ENCODE data around the gene CACNA1A. TPM values are rescaled to one million over a fixed set of nuclear protein-coding genes. Genes with fewer than 3 reads are reported as not detected.
"Not testable (repeated sequence)": the region's sequence is repeated elsewhere in the genome, so short reads cannot be mapped to it uniquely, and the experiment has no call there.

The CACNA1A gene
- total RNA-seq, 1 donor from 2014 or later = 23.2 TPM

GRCh38 chr19:13198634-13199033 is 307.6 kb downstream of the CACNA1A start:
- H3K27ac Mint-ChIP-seq = no peak overlapping the region
- no peaks in the 10 kb centered on the region for H3K4me1 Mint-ChIP-seq (ENCODE audit: unreplicated experiment)
- H3K9me3 Mint-ChIP-seq = no peaks in the 10 kb centered on the region
- no peak overlapping the region for H3K4me3 Mint-ChIP-seq
- no peak for TF ChIP-seq CTCF (conservative IDR thresholded peaks at IDR 0.05)
- no peaks in the 10 kb centered on the region for H3K27me3 Mint-ChIP-seq
- H3K36me3 Mint-ChIP-seq = no peaks in the 10 kb centered on the region
- no peak for DNase-seq (ENCODE audit: extremely low spot score, unreplicated experiment)

DNA sequence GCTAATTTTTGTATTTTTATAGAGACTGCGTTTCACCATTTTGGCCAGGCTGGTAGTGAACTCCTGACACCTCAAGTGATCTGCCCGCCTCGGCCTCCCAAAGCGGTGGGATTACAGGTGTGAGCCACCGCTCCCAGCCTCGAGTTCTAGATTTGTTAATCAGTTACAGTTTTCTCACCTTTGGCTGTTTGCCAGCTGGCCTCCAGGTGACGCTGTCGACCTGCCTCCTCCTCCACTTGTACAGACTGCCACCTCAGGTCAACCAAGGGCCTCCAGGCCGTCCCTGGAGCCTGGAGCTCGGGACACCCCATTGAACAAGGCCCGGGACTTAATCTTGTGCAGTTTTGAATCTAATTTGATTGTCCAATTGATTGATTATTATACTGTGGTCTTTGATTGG is 310.6 kb downstream of the CACNA1A start:
- H3K36me3 Mint-ChIP-seq = no peaks in the 10 kb centered on the region
- no peaks in the 10 kb centered on the region for H3K27me3 Mint-ChIP-seq
- no peak overlapping the region for H3K4me3 Mint-ChIP-seq
- peak; percentile 69 for TF ChIP-seq CTCF (conservative IDR thresholded peaks at IDR 0.05)
- H3K4me1 Mint-ChIP-seq (ENCODE audit: unreplicated experiment) = no peaks in the 10 kb centered on the region
- H3K27ac Mint-ChIP-seq = peak overlapping the region; percentile 36
- no peak for DNase-seq (ENCODE audit: extremely low spot score, unreplicated experiment)
- H3K9me3 Mint-ChIP-seq = no peaks in the 10 kb centered on the region

- Mint-ChIP-seq H3K4me1 (ENCODE audit: unreplicated experiment) (no peaks in the 10 kb centered on the region), H3K27ac (no peak overlapping the region), H3K27me3 (no peaks in the 10 kb centered on the region), H3K36me3 (no peaks in the 10 kb centered on the region), H3K4me3 (no peak overlapping the region), H3K9me3 (no peaks in the 10 kb centered on the region)
- TF ChIP-seq CTCF (conservative IDR thresholded peaks at IDR 0.05) = no peak
- no peak for DNase-seq (ENCODE audit: extremely low spot score, unreplicated experiment)
These were observed 315.3 kb downstream of the CACNA1A start for GRCh38 chr19:13190781-13191540.

GRCh38 chr19:13189600-13189999 is 316.7 kb downstream of the CACNA1A start:
- H3K4me3 Mint-ChIP-seq = no peak overlapping the region
- no peaks in the 10 kb centered on the region for H3K27me3 Mint-ChIP-seq
- DNase-seq (ENCODE audit: extremely low spot score, unreplicated experiment) = no peak
- H3K36me3 Mint-ChIP-seq = no peaks in the 10 kb centered on the region
- no peak for TF ChIP-seq CTCF (conservative IDR thresholded peaks at IDR 0.05)
- no peaks in the 10 kb centered on the region for H3K4me1 Mint-ChIP-seq (ENCODE audit: unreplicated experiment)
- H3K27ac Mint-ChIP-seq = no peak overlapping the region
- no peaks in the 10 kb centered on the region for H3K9me3 Mint-ChIP-seq

DNA sequence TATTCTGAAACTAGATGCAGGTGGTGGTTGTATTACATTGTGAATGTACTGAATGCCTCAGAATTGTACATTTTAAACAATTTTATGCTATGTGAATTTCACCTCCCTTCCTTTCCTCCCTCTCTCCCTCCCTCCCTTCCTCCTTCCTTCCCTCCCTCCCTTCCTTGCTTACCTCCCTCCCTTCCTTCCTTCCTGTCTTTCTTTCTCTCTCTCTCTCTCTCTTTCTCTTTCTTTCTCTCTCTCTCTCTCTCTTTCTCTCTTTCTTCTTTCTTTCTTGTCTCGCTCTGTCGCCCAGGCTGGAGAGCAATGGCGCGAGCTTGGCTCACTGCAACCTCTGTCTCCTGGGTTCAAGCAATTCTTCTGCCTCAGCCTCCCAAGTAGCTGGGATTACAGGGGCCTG is 318.9 kb downstream of the CACNA1A start:
- Mint-ChIP-seq H3K27ac (no peak overlapping the region), H3K27me3 (no peaks in the 10 kb centered on the region), H3K4me3 (no peak overlapping the region), H3K4me1 (ENCODE audit: unreplicated experiment) (no peaks in the 10 kb centered on the region), H3K9me3 (no peaks in the 10 kb centered on the region), H3K36me3 (no peaks in the 10 kb centered on the region)
- no peak for TF ChIP-seq CTCF (conservative IDR thresholded peaks at IDR 0.05)
- DNase-seq (ENCODE audit: extremely low spot score, unreplicated experiment) = no peak

- H3K4me3 Mint-ChIP-seq; H3K27me3 Mint-ChIP-seq; H3K9me3 Mint-ChIP-seq; H3K4me1 Mint-ChIP-seq (ENCODE audit: unreplicated experiment); DNase-seq (ENCODE audit: extremely low spot score, unreplicated experiment); H3K36me3 Mint-ChIP-seq; H3K27ac Mint-ChIP-seq: not testable (repeated sequence)
These were observed 319.6 kb downstream of the CACNA1A start for GRCh38 chr19:13186688-13187087.

GRCh38 chr19:13185763-13186657 is 320.3 kb downstream of the CACNA1A start:
- not testable (repeated sequence) for H3K4me3 Mint-ChIP-seq; H3K4me1 Mint-ChIP-seq (ENCODE audit: unreplicated experiment); H3K27me3 Mint-ChIP-seq; H3K36me3 Mint-ChIP-seq; H3K9me3 Mint-ChIP-seq; H3K27ac Mint-ChIP-seq; DNase-seq (ENCODE audit: extremely low spot score, unreplicated experiment)

GRCh38 chr19:13184926-13185325 is 321.4 kb downstream of the CACNA1A start:
- H3K4me1 Mint-ChIP-seq (ENCODE audit: unreplicated experiment); H3K4me3 Mint-ChIP-seq; DNase-seq (ENCODE audit: extremely low spot score, unreplicated experiment); H3K36me3 Mint-ChIP-seq; H3K27me3 Mint-ChIP-seq; H3K9me3 Mint-ChIP-seq; H3K27ac Mint-ChIP-seq: not testable (repeated sequence)

All from type B pancreatic cell (in vitro differentiated cells).